Vagina (tissue), 2 donors: ENCODE results near the gene HIRA. TPM values are rescaled to one million over a fixed set of nuclear protein-coding genes. Genes with fewer than 3 reads are reported as not detected.

Experiments used
- DNase-seq, 2 donors: peaks; one replicate each; pipeline ENCODE4 v3.0.0-alpha.2; 2017; ENCODE audit errors: extremely low spot score in 2 of 2
- H3K27ac ChIP-seq: fragments of 200-600 bp; sonication (generic); one replicate; pipeline ENCODE4 v1.5.1; 2019
- H3K27me3 ChIP-seq: fragments of 200-600 bp; sonication (generic); one replicate; pipeline ENCODE4 v1.5.1; 2019
- H3K36me3 ChIP-seq, 2 donors: fragments of 200-600 bp; sonication (generic); one replicate each; pipeline ENCODE4 v1.5.1; 2017 to 2019
- H3K4me1 ChIP-seq: fragments of 200-600 bp; sonication (generic); one replicate; pipeline ENCODE4 v1.5.1; 2019
- H3K4me3 ChIP-seq, 2 donors: fragments of 200-600 bp; sonication (generic); 1 replicate in 1 of 2; 2 replicates in 1 of 2; pipeline ENCODE4 v1.5.1; 2016 to 2019
- H3K9me3 ChIP-seq: fragments of 200-600 bp; sonication (generic); one replicate; pipeline ENCODE4 v1.5.1; 2019
- POLR2A ChIP-seq, 2 donors: fragments of 450-650 bp; IDR thresholded peaks; one replicate each; pipeline ENCODE4 v1.6.1; 2017; ENCODE audit warnings: antibody characterized with exemption in 2 of 2, mild to moderate bottlenecking in 2 of 2, moderate library complexity in 2 of 2
- POLR2AphosphoS5 ChIP-seq, 2 donors: sonication (generic); formaldehyde crosslinking; IDR thresholded peaks; one replicate each; pipeline ENCODE4 v1.9.0; 2017; ENCODE audit warnings: antibody characterized with exemption in 2 of 2, mild to moderate bottlenecking in 2 of 2, low read depth in 1 of 2; ENCODE audit not compliant: insufficient read depth in 1 of 2
- intact Hi-C: fragments of 100-400 bp; cut with DNase I; formaldehyde crosslinking; loops from one replicate; pipeline ENCODE4 v1.15.1; 2023
- total RNA-seq: library from RNA; depleted of rRNA; stranded (reverse); fragments of >200 nt; gene quantifications from one replicate; pipeline ENCODE4 v1.2.3, GENCODE V29; 2016
- TF ChIP-seq, protein P1 (sequence below), 3 experiments: fragments of 450-650 bp in 2 of 3; fragments of 200-600 bp in 1 of 3; sonication (generic) in 1 of 3; IDR thresholded peaks; one replicate each; pipeline ENCODE4 v1.5.1; 2017 to 2019; ENCODE audit warnings: antibody characterized with exemption in 3 of 3, mild to moderate bottlenecking in 2 of 3, moderate library complexity in 2 of 3

Gene HIRA
- total RNA-seq, 1 donor from 2014 or later: 13.5 TPM

DNA sequence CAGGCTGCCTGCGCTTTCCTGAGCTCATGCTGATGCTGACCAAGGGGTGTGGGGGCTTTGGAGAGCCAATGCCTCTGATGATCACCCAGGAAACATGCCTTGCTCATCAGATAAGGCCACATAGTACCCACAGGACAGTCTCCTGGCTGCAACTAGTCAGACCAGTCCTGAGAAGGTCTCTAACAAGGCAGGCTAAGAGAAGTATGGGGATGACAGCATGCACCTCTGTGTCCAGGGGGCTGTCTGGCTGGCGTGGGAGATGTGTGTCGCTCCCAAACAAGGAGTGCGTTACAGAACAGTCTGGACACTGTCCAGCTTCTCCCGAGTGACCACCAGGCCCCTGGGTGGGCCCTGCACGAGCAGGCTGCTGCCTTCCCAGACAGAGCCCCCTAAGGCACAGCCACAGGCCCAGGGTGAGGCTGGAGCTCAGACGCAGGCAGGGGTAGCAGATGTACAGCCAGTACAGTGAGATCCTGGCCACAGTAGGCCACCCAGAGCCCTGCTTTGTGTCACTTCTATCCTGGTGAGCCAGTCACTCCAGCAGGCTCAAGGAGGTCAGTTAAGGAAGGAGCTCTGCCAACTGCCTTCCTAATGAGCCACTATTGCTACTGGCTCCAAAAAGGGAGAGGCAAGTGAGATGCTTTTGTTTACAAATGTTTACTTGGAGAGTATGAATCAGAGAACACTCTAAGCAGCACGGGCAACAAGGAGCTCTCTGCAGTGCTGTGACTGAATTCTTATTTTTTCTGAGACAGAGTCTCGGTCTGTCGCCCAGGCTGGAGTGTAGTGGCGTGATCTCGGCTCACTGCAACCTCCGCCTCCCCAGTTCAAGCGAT lies 74.0 kb downstream of the HIRA start:
- Histone ChIP-seq H3K36me3 (peaks cover 0 to 80% of the 10 kb centered on the region in 2 donors), H3K4me1 (no peaks in the 10 kb centered on the region), H3K9me3 (no peaks in the 10 kb centered on the region), H3K27ac (no peak overlapping the region), H3K4me3 (no peak overlapping the region), H3K27me3 (no peaks in the 10 kb centered on the region)
- TF ChIP-seq, protein P1, sequence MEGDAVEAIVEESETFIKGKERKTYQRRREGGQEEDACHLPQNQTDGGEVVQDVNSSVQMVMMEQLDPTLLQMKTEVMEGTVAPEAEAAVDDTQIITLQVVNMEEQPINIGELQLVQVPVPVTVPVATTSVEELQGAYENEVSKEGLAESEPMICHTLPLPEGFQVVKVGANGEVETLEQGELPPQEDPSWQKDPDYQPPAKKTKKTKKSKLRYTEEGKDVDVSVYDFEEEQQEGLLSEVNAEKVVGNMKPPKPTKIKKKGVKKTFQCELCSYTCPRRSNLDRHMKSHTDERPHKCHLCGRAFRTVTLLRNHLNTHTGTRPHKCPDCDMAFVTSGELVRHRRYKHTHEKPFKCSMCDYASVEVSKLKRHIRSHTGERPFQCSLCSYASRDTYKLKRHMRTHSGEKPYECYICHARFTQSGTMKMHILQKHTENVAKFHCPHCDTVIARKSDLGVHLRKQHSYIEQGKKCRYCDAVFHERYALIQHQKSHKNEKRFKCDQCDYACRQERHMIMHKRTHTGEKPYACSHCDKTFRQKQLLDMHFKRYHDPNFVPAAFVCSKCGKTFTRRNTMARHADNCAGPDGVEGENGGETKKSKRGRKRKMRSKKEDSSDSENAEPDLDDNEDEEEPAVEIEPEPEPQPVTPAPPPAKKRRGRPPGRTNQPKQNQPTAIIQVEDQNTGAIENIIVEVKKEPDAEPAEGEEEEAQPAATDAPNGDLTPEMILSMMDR (IDR thresholded peaks at IDR 0.05): no peak
- TF ChIP-seq POLR2AphosphoS5 (IDR thresholded peaks at IDR 0.05; ENCODE audit: insufficient read depth in 1 of 2, low read depth in 1 of 2) (no peak), POLR2A (IDR thresholded peaks at IDR 0.05) (no peak)
- no peak for DNase-seq
- intact Hi-C loops: no loop called here

DNA sequence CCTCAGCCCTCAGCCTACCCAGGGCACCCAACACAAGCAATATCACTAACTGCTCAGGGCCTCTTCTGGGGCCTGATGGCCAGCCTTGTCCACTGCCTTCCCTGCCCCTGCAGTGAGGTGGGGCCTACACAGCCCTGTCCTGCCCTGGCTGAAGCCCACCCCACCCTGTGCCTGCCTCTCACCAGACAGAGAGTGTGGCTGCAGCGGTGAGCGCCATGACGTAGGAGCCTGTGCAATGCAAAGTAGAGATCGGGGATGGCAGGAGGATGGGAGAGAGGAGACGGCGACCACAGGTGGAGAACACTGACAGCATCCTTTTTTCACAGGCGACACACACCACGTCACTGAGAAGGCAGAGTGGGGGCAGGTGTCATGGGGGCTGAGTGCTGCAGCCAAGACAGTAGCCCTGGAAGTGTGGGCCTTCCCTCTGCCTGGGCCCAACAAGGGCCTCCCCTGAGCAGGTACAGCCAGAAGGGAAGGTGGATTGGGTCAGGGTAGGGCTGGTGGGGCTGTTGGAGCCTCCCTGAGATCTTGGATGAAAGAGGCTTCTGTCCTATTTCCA lies 74.7 kb downstream of the HIRA start:
- no peak for DNase-seq

DNA sequence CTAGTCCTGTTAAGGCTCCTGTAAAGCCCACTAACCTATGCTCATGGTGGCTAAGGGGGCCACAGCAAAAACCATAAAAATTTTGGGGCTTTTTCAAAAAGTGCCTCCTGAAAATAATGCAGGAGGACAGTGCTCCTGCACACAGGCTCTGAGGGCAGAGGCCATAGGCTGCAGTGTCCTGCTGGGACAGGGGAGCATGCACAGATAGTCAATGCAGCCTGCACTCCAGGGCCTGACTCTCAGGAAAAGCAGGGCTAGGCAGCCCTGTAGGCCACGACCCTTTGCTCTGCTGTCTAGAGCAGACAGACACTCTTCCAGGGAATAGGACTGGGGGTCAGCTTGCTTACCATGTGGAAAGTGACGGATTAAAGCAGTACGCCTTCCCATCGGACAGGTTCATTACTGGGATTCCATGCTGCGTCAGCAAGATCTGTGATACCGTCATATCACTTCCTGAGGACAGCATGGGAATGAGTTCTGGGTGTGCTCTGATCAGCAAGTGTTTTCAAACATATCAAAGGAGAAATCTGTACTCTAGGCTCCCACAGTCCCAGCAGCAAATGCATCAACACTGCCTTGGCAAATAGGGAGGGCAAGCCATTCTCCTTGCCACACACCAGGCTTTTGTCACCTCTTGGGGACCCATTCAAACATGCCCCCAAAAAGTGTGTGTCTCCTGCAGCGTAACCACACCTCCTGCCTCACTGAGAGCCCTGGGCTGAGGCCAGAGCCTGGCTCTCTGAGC lies 75.9 kb downstream of the HIRA start:
- H3K27ac ChIP-seq: no peak overlapping the region
- peaks cover 0 to 85% of the 10 kb centered on the region in 2 donors for H3K36me3 ChIP-seq
- H3K27me3 ChIP-seq: no peaks in the 10 kb centered on the region
- no peak for DNase-seq
- H3K9me3 ChIP-seq: no peaks in the 10 kb centered on the region
- H3K4me3 ChIP-seq: no peak overlapping the region
- intact Hi-C loops: no loop called here
- H3K4me1 ChIP-seq: no peaks in the 10 kb centered on the region
- TF ChIP-seq POLR2A (IDR thresholded peaks at IDR 0.05) (no peak), POLR2AphosphoS5 (IDR thresholded peaks at IDR 0.05; ENCODE audit: insufficient read depth in 1 of 2, low read depth in 1 of 2) (no peak)
- TF ChIP-seq, protein P1 (IDR thresholded peaks at IDR 0.05): no peak

More for the DNA sequence above, 74.7 kb downstream of the HIRA start:
- peaks cover 0 to 85% of the 10 kb centered on the region in 2 donors for H3K36me3 ChIP-seq
- H3K4me3 ChIP-seq: no peak overlapping the region
- no peak for TF ChIP-seq POLR2A (IDR thresholded peaks at IDR 0.05)
- TF ChIP-seq POLR2AphosphoS5 (IDR thresholded peaks at IDR 0.05; ENCODE audit: insufficient read depth in 1 of 2, low read depth in 1 of 2): no peak
- TF ChIP-seq, protein P1 (IDR thresholded peaks at IDR 0.05): no peak
- H3K4me1 ChIP-seq: no peaks in the 10 kb centered on the region
- intact Hi-C loops: no loop called here
- no peaks in the 10 kb centered on the region for H3K27me3 ChIP-seq
- no peak overlapping the region for H3K27ac ChIP-seq
- no peaks in the 10 kb centered on the region for H3K9me3 ChIP-seq

DNA sequence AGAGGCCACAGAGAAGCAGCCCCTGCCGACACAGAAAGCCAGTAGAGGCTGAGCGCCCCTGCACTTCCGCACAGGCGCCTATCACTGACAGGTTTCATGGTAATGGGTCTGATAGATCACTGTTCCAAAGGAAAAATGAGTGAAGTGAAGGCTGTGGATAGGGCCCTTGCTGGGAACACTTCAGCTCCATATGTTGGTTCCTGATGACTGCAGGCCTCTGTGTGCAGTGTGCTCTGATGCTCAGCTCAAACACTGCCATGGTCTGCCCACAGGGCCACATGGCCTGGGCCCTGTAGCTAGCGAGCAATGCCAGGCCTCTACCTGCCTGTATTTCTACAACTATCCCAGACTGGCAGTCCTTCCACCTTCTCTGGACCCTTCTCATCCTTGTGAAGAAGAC lies 77.3 kb downstream of the HIRA start:
- TF ChIP-seq POLR2A (IDR thresholded peaks at IDR 0.05) (no peak), POLR2AphosphoS5 (IDR thresholded peaks at IDR 0.05; ENCODE audit: insufficient read depth in 1 of 2, low read depth in 1 of 2) (no peak)
- TF ChIP-seq, protein P1 (IDR thresholded peaks at IDR 0.05): no peak
- Histone ChIP-seq H3K4me1 (no peaks in the 10 kb centered on the region), H3K4me3 (no peak overlapping the region), H3K36me3 (peaks cover 0 to 77% of the 10 kb centered on the region in 2 donors), H3K9me3 (no peaks in the 10 kb centered on the region), H3K27me3 (no peaks in the 10 kb centered on the region), H3K27ac (no peak overlapping the region)
- intact Hi-C loops: no loop called here
- DNase-seq: no peak
